Endothelial cell of umbilical vein (primary cell): Measurements from ENCODE around the gene RBM39.

Experiments used
- POLR2A ChIP-seq: IDR thresholded peaks from 2 replicates; pipeline ENCODE4 v1.6.1; 2012; ENCODE audit warnings: low read depth, mild to moderate bottlenecking, control low read depth, low read length
- TF ChIP-seq, protein P1 (sequence below), 2 donors: IDR thresholded peaks; 1 replicate in 1 of 2; 2 replicates in 1 of 2; pipeline ENCODE4 v1.5.1; 2011; ENCODE audit warnings: low read length in 2 of 2, mild to moderate bottlenecking in 2 of 2, moderate library complexity in 2 of 2, control low read depth in 1 of 2, inconsistent platforms in 1 of 2, low read depth in 1 of 2; ENCODE audit not compliant: insufficient read depth in 1 of 2; ENCODE audit errors: extremely low read depth in 1 of 2

DNA sequence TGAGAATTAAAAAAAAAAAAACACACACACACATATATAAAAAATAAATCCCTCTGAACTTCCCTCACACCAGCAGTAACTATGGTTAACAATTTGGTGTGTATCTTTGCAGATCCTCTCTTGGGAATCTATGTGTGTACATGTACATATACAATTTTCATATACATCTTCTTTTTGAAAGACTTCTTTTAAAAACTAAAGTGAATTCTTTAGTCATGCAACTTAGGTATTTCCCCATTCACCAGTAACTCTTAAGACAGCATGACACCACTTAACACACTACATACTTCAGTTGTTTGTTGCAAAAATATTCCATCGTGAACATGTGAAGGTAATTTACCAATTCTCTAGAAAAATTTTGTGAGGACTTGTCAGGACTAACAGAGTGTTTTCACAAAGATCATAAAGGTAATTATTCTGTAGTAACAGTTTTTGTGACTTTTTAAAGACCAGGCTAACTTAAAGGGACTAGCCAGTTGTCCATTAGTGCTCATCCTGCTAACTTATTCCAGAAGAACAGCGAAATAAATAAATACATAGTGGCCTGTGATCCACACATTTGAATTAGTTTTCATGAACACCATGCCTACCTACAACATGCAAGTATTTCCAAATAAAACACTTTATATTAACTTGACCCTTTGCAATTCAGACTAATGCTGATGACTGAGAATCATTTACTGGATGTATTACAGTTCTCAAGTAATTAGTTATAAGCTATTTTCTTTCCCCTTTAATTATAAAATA is 12.1 kb downstream of the RBM39 start:
- no peak for TF ChIP-seq POLR2A
- TF ChIP-seq, protein P1, sequence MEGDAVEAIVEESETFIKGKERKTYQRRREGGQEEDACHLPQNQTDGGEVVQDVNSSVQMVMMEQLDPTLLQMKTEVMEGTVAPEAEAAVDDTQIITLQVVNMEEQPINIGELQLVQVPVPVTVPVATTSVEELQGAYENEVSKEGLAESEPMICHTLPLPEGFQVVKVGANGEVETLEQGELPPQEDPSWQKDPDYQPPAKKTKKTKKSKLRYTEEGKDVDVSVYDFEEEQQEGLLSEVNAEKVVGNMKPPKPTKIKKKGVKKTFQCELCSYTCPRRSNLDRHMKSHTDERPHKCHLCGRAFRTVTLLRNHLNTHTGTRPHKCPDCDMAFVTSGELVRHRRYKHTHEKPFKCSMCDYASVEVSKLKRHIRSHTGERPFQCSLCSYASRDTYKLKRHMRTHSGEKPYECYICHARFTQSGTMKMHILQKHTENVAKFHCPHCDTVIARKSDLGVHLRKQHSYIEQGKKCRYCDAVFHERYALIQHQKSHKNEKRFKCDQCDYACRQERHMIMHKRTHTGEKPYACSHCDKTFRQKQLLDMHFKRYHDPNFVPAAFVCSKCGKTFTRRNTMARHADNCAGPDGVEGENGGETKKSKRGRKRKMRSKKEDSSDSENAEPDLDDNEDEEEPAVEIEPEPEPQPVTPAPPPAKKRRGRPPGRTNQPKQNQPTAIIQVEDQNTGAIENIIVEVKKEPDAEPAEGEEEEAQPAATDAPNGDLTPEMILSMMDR (IDR thresholded peaks at IDR 0.05; ENCODE audit: extremely low read depth in 1 of 2, insufficient read depth in 1 of 2, low read depth in 1 of 2, low read length in 2 of 2), result no peak
